Thoracic aorta (tissue), 2 donors: ENCODE results near the gene SORL1-AS1.
"Not testable (repeated sequence)": the region's sequence is repeated elsewhere in the genome, so short reads cannot be mapped to it uniquely, and the experiment has no call there.

Experiments
- ATAC-seq: fragments of 150-250 bp; one replicate; pipeline ENCODE4 v1.8.0; 2017; ENCODE audit warnings: low read depth; ENCODE audit not compliant: insufficient number of reproducible peaks, low FRiP score
- DNase-seq: peaks from one replicate; pipeline ENCODE4 v3.0.0-alpha.2; 2020; ENCODE audit warnings: low spot score
- H3K27ac ChIP-seq, 2 donors: fragments of 200-600 bp; sonication (generic); 1 replicate in 1 of 2; 2 replicates in 1 of 2; pipeline ENCODE4 v1.5.1; 2016; ENCODE audit warnings: mild to moderate bottlenecking in 2 of 2, moderate library complexity in 2 of 2
- H3K27me3 ChIP-seq: fragments of 200-600 bp; sonication (generic); replicated peaks from 2 replicates; pipeline ENCODE4 v1.6.0; 2016; ENCODE audit warnings: mild to moderate bottlenecking; ENCODE audit not compliant: insufficient read depth
- H3K36me3 ChIP-seq: fragments of 200-600 bp; sonication (generic); one replicate; pipeline ENCODE4 v1.5.1; 2016
- H3K4me1 ChIP-seq, 2 donors: fragments of 200-600 bp; sonication (generic); 1 replicate in 1 of 2; 2 replicates in 1 of 2; pipeline versions ENCODE4 v1.5.1 to v1.6.0; 2016; ENCODE audit warnings: low read depth in 2 of 2, mild to moderate bottlenecking in 1 of 2; ENCODE audit not compliant: control insufficient read depth in 1 of 2
- H3K4me3 ChIP-seq: fragments of 200-600 bp; sonication (generic); 2 replicates; pipeline ENCODE4 v1.5.1; 2016; ENCODE audit warnings: mild to moderate bottlenecking
- H3K9me3 ChIP-seq: fragments of 200-600 bp; sonication (generic); 2 replicates; pipeline ENCODE4 v1.5.1; 2016
- CTCF ChIP-seq: fragments of 200-600 bp; sonication (generic); IDR thresholded peaks from one replicate; pipeline ENCODE4 v1.5.1; 2019; ENCODE audit warnings: antibody characterized with exemption

The SORL1-AS1 gene

GRCh38 chr11:121486054-121486453 lies 33.3 kb upstream of the SORL1-AS1 start:
- H3K4me1 ChIP-seq = peaks cover 10 to 13% of the 10 kb centered on the region in 2 donors
- no peak overlapping the region for H3K27ac ChIP-seq
- no peaks in the 10 kb centered on the region for H3K36me3 ChIP-seq
- no peak overlapping the region for H3K4me3 ChIP-seq
- H3K9me3 ChIP-seq = no peaks in the 10 kb centered on the region
- H3K27me3 ChIP-seq = no peaks in the 10 kb centered on the region
- DNase-seq (no peak), ATAC-seq (no peak)
- TF ChIP-seq CTCF = no peak

- H3K4me1 ChIP-seq = peaks cover 10 to 13% of the 10 kb centered on the region in 2 donors
- no peak overlapping the region for H3K27ac ChIP-seq
- H3K36me3 ChIP-seq = no peaks in the 10 kb centered on the region
- DNase-seq = no peak
- H3K9me3 ChIP-seq = no peaks in the 10 kb centered on the region
- no peaks in the 10 kb centered on the region for H3K27me3 ChIP-seq
- no peak for TF ChIP-seq CTCF
- no peak for ATAC-seq
- H3K4me3 ChIP-seq = no peak overlapping the region
These were observed 32.4 kb upstream of the SORL1-AS1 start for GRCh38 chr11:121485216-121485615.

GRCh38 chr11:121483805-121484480 lies 31.2 kb upstream of the SORL1-AS1 start:
- Histone ChIP-seq H3K27ac (no peak overlapping the region), H3K4me1 (peaks cover 10 to 13% of the 10 kb centered on the region in 2 donors), H3K27me3 (no peaks in the 10 kb centered on the region), H3K4me3 (no peak overlapping the region), H3K9me3 (no peaks in the 10 kb centered on the region), H3K36me3 (no peaks in the 10 kb centered on the region)
- ATAC-seq (no peak), DNase-seq (no peak)
- TF ChIP-seq CTCF = no peak

GRCh38 chr11:121482231-121483129 lies 29.7 kb upstream of the SORL1-AS1 start:
- no peak overlapping the region for H3K4me3 ChIP-seq
- TF ChIP-seq CTCF = no peak
- ATAC-seq (no peak), DNase-seq (no peak)
- no peaks in the 10 kb centered on the region for H3K27me3 ChIP-seq
- H3K4me1 ChIP-seq = peaks cover 3% of the 10 kb centered on the region in 2 donors
- no peaks in the 10 kb centered on the region for H3K36me3 ChIP-seq
- no peaks in the 10 kb centered on the region for H3K9me3 ChIP-seq
- H3K27ac ChIP-seq = no peak overlapping the region

GRCh38 chr11:121481484-121482230 lies 28.9 kb upstream of the SORL1-AS1 start:
- H3K27me3 ChIP-seq, H3K27ac ChIP-seq, ATAC-seq, DNase-seq, H3K36me3 ChIP-seq, H3K4me3 ChIP-seq, H3K4me1 ChIP-seq, H3K9me3 ChIP-seq: not testable (repeated sequence)
